GM04503 (cell line): ENCODE data around the gene RAET1L.
A peak's percentile ranks its signal among the peaks of the same experiment; 100 is the strongest.
"Not testable (repeated sequence)": the region's sequence is repeated elsewhere in the genome, so short reads cannot be mapped to it uniquely, and the experiment has no call there.

Experiments used
- DNase-seq: peaks from one replicate; pipeline ENCODE4 v3.0.0-alpha.2; 2012; ENCODE audit warnings: low read depth

RAET1L gene

DNA sequence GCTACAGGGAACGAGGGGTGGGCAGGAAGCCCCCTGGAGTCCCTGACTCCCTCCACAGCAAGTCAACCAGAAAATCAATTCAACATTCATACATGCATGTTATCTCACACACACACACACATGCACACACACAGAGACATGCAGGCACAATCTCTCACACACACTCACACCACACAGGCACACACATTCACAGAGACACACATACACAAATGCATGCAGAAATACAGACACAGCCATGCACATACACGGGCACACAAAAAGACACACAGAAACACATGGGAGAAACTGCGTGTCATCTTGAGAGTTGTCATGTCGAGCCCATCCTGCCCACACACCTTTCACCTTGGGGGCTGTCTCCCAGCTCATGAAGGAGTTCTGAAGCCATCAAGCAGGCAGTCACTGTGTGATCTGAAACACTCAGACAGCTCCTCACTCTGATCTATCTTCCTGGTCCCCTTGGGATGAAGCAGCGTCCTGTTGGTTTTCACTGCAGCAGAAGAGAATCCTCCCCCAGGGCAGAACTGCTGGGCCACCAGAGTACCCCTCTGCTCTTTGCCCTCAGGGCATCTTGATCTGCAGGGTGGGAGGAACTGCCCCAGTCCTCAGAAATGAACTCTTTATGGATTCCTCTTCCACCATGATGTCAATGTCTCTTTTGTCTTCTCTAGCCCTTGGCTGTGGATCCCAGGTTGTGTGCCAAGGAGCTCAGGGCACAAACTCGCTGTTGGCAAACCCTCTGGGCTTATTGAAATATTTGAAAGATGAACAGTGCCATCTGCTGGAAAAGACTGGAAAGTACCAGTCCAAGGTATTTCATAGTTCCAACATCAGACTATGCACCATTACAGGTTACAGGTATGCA lies 8.8 kb downstream of the RAET1L start:
- peak; percentile 24 for DNase-seq

DNA sequence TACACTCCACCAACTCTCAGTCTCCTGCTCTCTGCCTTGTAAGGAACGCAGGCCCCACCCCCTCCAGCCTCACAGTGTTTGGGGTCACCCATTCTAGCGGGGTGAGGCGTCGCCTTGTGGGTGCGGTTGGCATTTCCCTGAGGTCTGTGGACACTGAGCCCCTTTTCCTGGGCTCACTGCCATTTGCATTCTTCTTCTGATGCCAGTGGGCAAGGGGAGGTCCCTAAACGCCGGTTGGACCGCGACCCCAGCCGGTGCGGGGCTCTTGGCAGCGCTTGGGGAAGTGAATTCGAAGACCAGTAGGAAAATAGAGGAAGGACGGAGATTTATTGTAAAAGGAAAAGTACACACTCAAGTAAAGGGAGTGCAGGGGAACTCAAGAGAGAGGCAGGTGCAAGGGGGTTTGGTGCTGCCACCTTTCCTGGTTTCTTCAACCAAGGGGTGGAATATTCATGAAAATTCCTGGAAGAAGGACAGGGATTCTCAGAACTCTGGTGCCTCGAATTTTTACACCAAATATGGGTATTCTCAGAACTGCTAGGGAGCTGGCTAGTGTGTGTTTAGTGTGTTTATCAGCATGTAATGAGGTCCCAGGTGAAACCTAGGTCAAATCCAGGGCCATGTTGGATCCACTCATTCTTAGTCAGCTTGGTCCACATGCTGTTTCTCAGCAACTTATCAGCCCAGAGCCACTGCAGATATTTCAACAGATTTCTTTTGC lies 9.9 kb downstream of the RAET1L start:
- DNase-seq = not testable (repeated sequence)

DNA sequence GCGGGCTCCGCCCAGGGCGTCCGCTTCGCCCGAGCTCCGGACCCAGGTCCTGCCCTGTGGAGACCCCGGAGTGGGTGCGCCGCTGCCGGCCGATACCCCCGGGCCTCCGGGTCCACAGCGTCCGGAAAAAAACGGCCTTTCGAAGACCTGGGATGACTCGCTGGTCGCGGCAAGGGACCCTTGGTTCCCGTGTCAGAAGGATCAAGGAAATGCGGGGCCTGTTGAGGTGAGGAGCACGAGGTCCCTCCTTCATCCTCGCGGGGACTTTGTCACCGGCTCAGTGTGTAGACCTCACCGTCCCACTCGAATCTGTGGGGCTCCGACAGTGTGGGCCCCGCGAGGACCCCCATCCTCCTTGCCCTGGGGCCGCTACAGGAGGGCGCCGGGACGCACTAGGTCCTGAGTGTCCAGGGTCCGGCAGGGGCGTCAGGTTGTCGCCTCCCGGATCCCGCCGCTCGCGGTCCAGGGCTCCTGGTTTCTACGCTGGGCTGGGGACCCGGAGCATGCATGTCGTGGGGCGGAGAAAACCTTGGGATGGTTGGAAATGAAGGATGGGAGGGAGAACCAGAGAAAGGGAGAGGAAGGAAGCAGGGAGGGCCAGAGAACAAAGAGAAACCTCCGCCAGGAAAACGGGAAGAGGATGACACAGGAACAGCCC lies 10.6 kb downstream of the RAET1L start:
- DNase-seq = not testable (repeated sequence)

DNA sequence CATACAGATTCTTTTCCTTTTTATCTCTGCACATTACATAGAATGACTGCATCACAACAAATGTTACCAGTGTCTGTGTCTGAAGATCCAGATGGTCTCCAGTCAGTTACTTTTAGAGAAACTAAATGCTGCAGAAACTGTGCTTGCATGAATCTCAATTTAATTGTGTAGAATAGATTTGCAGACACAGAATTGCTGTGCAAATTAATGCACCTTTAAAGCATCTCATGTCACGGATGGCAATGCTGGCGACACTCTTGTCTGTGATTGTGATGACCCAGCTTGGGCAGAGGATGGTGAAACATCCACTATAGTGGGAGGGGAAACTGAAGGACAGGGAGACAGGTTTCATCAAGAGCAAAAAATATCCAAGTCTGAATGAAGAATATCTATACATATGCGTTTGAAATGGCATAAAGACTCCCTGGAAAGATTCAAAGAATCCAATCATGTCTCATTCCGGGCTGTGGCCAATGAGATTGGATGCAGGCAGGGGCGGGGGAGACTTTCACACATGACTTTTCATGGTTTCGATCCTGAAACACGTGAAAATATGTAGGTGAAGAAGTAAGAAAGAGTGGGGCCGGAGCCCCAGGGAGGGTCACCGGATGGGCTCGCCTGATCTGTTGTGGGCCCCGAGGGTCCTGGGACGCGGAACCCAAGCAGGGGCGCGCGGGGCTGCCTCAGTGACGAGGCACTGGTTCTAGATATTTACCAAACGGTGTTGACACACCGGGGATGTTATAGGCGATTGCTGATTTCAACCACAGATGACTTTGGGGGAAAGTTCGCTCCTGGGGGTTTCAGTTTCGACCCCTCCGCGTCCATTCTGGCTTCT lies 11.3 kb downstream of the RAET1L start:
- DNase-seq = not testable (repeated sequence)

DNA sequence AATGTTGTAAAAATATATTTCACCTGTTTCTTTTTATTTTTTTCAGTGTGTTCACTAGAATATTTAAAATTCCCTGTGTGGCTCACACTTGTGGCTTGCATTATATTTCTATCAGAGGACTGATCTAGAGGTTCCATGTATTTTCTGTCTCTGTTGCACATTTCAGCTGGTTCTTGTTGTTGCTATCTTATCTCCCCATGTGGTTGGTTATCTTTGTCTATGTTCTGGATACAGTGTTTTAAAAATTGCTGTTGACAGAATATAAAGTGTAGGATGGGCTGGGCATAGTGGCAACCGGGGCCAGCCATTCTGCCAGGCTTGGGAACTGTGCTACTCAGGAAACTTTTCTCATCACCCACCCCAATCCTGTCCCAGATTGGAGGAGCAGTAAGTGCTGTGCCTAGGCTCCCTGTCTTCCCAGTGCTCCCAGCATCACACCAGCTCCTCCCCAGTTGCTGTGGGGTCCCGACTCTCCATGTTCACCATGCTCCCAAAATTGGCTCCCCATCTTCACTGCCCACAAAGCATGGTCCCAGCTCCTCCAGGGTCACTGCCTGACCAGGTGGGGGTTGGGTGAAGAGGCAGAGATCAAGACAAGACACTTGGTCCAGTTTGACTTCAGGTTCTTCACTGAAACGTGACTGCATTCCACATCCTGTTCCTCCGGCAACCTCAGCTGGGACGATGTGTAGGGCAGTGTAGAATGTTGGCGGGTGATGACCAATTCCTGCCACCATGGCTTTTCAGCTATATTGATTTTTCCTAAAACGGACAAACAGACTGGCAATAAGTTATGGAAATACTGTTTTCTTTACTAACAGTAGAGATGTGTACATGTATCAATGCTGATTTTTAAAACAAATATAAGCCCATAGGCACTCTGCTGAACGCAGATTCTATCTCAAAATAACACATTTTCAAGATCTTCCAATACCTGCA lies 12.2 kb downstream of the RAET1L start:
- DNase-seq = not testable (repeated sequence)

DNA sequence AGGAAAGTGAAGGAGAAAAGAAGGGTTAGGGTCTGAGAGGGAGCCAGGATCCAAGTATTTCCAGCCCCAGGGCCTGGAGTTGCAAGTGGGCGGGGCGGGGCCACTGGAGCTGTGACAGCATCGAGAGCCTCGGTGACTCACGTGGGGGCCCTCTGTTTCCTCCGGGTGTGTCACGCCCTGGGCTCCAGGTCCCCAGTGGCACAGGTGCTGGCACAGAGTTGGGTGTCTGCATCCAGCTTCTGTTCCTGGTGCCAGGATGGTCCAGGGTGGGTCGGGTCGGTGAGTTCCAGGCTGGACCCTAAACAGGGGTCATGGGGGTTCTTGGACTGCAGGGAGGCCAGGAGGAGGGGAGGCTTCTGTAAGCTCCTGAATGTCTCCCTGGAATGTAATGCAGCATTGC lies 16.7 kb downstream of the RAET1L start:
- DNase-seq = no peak

DNA sequence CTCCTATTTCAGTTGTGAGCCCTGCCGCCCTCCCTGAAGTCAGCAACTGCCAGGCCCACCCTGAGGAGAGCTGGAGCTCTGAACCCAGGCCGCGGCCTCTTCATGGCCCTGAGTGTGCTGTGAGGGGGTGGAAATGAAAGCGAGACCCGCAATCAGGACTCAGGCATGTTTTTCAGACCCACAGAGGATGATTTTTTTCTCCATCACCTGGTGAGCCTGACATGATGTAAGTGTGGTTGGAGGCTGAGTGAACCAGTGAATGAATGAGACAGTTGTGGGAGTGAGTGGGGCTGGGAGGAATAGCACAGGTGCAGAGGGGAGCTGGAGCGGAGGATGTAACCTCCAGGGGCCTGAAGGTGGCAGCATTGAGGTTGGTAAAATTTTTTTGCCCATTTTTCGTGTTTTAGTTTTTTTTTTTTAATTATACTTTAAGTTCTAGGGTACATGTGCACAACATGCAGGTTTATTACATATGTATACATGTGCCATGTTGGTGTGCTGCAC lies 18.3 kb downstream of the RAET1L start:
- no peak for DNase-seq

DNA sequence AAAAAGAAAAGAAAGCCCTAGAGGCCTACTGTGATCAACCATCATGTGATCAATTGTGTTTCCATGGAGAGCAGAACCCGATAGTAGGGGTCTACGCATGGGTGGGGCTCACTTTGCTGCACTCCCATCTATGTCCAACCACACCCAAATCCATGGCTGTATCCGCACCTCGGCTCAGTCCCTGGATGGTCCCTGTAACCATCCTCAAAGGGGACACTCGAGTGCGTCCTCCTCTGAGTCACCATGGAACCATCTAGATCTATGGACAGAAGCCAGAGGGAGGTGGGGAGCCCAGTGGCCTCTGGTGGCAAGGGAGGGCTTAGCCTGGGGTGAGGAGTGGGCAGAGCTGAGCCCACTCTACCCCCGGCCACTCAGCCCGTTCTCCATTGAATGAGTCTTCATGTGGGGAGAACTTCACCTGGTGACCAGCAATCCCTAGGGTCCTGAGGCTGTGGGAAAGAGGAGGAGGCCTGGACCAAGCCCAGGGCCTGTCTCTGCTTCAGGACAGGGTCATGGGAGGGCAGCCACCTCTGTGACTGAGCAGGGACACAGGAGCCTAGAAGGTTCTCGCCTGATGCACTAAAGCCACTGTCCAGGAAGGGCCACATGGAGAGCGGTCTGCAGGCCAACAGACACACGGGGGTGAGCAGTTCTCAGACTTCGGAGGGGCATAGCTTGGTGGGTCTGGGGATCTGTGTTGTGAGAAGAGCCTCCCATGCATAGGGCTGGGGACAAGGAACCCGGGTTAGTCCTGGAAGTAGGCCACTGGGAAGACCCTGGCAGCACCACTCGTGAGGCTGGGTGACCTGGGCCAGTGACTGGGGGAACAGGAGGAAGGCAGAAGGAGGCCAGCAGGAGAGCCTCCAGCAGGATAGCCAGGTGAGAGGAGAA lies 19.3 kb downstream of the RAET1L start:
- no peak for DNase-seq

DNA sequence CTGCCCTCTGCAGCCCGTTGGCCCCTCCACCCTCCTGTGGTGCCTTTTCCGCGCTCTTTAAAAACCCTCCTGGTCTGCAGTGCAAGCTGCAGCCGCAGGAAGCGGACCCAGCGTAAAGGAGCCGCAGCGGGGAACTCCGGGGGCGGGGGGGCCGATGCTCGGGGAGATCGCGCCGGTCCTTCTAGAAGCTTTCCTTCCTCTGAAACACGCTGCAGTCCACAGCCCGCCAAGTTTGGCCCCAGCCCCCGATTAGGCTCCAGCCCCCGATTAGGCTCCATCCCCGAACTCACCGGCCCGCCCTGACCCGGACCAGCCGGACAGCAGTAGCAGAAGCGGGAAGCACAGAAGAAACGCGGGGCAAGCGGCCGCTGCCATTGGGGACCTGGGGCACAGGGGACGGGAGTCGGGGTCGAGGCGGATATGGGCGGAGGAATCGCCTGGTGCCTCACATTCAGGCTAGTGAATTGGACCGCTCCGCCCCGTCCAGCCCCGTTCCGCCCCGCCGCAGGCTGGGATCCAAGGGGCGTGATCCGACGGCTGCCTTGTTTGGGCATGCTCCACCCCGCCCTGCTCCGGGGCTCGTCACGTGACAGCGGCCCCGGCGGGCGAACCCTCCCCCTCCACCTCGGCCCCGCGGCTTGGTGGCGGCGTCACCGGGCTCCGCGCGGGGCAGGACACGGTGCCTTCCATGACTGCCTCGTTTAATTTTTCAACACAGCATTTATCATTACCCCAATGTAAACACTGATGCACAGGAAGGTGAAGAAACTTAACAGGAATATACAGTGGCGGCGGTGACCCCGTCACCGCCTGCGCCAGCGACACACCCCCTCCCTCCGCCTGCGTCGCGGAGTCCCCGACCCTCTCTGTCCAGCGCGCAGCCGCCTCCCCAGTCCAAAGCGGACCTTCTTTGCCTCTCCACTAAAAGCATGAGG lies 20.3 kb downstream of the RAET1L start:
- peak; percentile 31 for DNase-seq

DNA sequence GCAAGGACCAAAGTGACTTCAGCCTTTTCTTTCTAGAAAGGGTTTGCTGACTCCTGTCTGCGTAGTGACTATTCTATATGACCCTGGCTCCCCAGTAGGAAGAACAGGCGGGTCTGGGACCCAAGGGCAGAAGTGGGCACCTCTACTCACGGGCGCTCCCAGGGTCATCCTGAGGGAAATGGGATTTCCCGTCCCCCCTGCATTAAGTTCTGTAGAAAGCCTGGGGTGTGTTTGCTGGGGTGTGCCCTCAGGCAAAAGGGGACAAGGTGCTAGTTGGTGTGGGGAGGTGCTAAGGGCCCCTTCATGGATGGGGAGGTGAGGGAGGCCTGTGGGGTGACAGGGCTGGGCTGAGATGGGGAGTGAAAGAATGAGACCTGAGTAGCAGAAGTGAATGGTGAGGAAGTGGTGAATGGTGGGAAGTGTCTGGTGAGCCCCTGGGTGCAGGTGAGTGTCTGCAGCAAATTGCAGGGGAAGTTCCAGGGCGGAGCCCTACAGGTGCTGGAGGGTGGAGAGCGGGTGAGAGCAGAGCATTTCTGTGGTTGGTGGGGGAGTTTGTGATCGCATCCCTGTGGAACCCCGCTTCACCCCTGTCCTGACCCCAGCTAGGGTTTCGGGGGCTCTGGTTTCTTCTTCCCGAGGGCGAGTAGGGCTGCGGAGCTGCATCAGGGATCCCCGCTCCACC lies 21.1 kb downstream of the RAET1L start:
- DNase-seq = no peak

DNA sequence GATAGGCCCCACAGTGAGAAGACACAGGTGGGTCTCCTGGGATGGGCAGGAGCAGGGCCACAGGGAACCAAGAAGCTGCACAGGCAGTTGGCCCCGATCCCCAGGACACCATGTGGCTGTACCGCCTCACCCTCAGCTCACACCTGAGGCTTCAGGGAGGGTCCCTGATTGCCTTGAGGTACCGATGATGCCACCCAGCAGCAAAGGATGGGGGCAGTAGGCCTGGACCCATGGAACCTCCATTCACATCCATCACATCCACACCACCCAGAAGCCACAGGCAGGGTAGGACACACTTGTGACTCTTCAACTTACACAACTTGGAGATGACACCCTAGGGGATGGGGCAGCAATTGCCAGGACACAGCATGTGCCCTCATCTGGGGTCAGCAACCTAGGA lies 21.7 kb downstream of the RAET1L start:
- DNase-seq = not testable (repeated sequence)

DNA sequence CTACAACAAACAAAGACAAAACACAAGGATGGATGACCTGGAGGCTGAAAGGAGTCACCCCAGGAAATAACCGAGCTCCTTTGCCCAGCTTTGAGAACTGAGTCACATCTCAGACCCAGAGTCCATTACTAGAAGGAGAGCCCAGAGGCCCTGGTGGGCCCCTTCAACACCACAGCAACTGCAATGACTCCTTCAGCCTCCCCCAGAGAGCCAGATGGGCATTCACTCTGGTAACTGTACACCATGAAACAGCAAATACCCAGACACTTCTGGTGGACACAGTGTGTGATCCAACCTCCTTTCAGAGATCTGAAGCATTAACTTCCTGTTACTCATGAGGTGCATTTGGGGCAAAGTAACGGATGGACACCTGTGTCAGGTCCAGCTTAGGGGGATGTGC lies 22.6 kb downstream of the RAET1L start:
- no peak for DNase-seq

DNA sequence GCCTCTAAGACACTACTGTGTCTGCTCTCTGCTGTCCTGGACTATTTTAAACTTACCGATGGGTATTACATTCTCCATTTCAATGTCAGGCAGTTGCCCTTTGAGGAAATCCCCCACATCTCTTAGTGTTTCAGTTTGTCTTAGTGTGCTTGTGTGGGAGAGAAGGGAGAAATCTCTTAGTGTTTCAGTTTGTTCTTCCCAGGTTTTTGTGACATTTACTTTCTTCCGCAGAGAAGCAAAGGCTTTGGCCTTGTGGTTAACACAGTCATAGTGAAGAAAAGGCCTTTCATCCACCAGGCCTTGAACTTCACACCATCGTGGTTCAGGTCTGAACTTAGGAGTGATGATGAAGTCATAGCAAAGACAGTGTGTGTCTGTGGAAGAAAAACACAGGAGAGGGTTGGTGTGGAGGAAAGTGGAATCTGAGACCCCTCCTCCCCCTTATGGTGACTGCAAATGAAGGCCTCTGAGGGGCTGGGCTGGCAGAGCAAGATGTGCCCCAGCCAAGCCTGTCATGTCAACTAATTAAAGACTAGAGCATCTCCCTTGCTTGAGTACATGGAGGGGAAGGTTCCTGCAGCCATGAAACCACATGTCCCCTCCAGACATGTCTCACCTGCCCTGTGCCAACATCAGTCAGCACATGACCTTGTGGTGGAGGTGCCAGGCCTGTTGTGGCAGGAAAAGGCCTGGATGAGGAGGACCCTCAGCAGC lies 23.9 kb downstream of the RAET1L start:
- no peak for DNase-seq

DNA sequence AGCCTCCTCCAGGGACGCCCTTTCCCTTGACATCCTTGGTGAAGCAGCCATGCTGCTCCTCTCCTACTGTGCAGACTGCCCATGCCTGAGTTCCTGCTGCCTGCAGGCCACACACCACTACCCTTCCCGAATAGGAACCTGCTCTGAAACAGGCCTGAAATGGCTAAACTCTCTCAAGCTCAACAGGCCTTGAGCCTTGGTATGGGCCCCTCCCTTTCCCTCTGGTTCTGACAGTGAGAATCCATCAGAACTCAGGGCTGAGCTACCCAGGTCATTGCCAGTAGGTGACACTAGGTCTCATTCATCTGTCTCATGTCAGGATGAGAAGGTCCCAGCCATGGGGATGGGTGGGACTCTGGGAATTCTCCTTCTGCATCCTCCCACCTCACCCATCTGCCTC lies 25.7 kb downstream of the RAET1L start:
- DNase-seq = no peak

DNA sequence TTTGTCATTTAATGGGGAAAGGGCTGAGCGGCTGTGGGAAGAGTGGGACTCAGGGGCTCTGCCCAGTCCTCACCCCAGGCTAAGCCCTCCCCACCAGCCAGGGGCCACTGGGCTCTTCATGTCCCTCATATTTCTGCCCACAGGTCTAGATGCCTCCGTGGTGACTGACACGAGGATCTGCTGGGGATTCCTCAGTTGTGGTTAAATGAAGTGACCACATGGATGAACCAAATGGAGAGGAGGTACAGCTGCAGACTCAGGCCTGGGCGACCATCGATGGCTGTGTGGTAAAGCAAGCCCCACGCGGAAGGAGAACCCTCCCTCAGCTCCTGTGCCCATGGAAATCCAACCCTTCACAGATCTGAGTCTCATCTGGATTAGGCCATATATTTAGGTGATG lies 29.4 kb downstream of the RAET1L start:
- DNase-seq = no peak

DNA sequence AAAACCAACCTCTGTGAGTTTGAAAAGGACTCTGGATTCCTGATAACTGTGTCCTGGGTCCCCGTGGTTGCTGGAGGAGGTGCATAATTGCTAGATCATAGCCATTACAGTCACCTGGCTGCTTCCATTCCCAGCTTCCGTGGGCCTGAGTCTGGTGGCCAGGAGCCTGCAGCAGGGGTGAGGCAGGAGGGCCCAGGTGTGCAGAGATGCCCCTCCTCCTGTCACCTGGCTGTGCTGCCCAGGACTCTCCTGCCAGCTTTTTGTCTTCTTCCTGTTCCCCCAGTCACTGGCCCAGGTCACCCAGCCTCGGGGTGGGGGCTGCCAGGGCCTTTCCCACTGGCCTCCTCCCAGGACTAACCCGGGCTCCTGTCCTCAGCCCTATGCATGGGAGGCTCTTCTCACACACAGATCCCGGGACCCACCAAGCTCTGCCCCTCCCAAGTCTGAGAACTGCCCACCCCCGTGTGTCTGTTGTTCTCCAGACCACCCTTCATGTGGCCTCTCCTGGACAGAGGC lies 30.0 kb downstream of the RAET1L start:
- no peak for DNase-seq

DNA sequence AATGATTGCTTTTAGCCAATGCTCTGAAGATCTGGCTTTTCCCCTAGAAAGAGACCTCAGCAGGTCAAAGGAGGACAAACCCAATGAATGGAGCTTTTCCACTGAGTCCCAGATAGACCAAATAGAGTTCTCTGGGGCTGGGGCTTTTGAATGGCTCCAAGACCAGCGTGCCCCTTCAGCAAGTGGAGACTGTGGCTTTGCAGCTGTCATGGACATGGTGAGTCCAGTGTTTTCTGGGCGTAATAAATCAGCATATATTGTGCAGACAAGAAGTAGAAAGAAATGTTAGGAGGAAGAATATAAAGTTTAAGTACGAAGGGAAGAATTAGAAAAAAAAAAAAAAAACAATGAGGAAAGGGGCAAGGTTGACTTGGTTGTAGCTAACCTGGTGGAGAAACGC lies 33.5 kb downstream of the RAET1L start:
- DNase-seq = no peak
